Panc1 (cell line): ENCODE measurements around the gene AFG3L2. TPM values are rescaled to one million over a fixed set of nuclear protein-coding genes. Genes with fewer than 3 reads are reported as not detected.

Source experiments
- ATAC-seq: fragments of 200-7000 bp; cut with Tn5 transposase; 2 replicates; pipeline ENCODE4 v1.9.1; 2020; ENCODE audit warnings: mild to moderate bottlenecking, moderate library complexity
- BruUV-seq: library from RNA; stranded (reverse); fragments of 400-500 nt; replicated peaks from 2 replicates; lab custom pipeline; 2021; lab: Mats Ljungman, UMichigan
- CTCF ChIA-PET: fragments of 300-600 bp; sonication (Branson Sonifier 250); formaldehyde crosslinking; loops from one replicate; lab custom pipeline; 2022; ENCODE audit warnings: antibody characterized with exemption; lab: Charles Lee
- POLR2A ChIA-PET: fragments of 300-600 bp; sonication (Branson Sonifier 250); formaldehyde crosslinking; loops from one replicate; lab custom pipeline; 2022; ENCODE audit warnings: antibody characterized with exemption; lab: Charles Lee
- DNase-seq: peaks from one replicate; pipeline ENCODE4 v3.0.0-alpha.2; 2010; ENCODE audit warnings: low read depth, low spot score
- H3K27ac ChIP-seq: 2 replicates; pipeline ENCODE4 v1.5.1; 2011; ENCODE audit warnings: mild to moderate bottlenecking, low read length, inconsistent platforms
- H3K27me3 ChIP-seq: fragments of 200-500 bp; sonication (Bioruptor generic); 2 replicates; pipeline ENCODE4 v1.6.0; 2014; ENCODE audit warnings: low read length, inconsistent platforms; ENCODE audit not compliant: control insufficient read depth, insufficient read depth
- H3K36me3 ChIP-seq: fragments of 200-500 bp; sonication (Bioruptor generic); 2 replicates; pipeline ENCODE4 v1.5.1; 2014; ENCODE audit warnings: inconsistent platforms, mild to moderate bottlenecking, low read length, moderate library complexity; ENCODE audit not compliant: control insufficient read depth, insufficient read depth
- H3K4me1 ChIP-seq: 2 replicates; pipeline ENCODE4 v1.5.1; 2011; ENCODE audit warnings: inconsistent platforms, mild to moderate bottlenecking, low read length, moderate library complexity; ENCODE audit not compliant: control insufficient read depth, insufficient read depth
- H3K4me3 ChIP-seq, 2 experiments: 2 replicates each; pipeline ENCODE4 v1.5.1; 2011 to 2012; ENCODE audit warnings: low read depth in 2 of 2, low read length in 2 of 2, mild to moderate bottlenecking in 2 of 2, inconsistent platforms in 1 of 2, moderate library complexity in 1 of 2
- H3K9me3 ChIP-seq: fragments of 200-500 bp; sonication (Bioruptor generic); 2 replicates; pipeline ENCODE4 v1.5.1; 2014; ENCODE audit warnings: low read depth, mild to moderate bottlenecking, inconsistent platforms, low read length, moderate library complexity; ENCODE audit not compliant: control insufficient read depth, insufficient read depth
- POLR2AphosphoS5 ChIP-seq: IDR thresholded peaks from 2 replicates; pipeline ENCODE4 v1.6.1; 2012; ENCODE audit warnings: mild to moderate bottlenecking, low read depth, low read length, moderate library complexity
- SIN3A ChIP-seq: IDR thresholded peaks from 2 replicates; pipeline ENCODE4 v1.6.1; 2012; ENCODE audit warnings: low read depth, mild to moderate bottlenecking, low read length, moderate library complexity, borderline replicate concordance; ENCODE audit not compliant: insufficient read depth
- TCF7L2 ChIP-seq: IDR thresholded peaks from 2 replicates; pipeline ENCODE4 v1.6.1; 2011; ENCODE audit warnings: mild to moderate bottlenecking, low read depth, low read length, inconsistent platforms
- in situ Hi-C: cut with HindIII; loops from 2 replicates; pipeline ENCODE4 v1.10.0; 2016; ENCODE audit warnings: low sequenced_read_pairs, low pct_unique_long_range_greater_than_20kb
- intact Hi-C: fragments of 100-400 bp; cut with micrococcal nuclease; formaldehyde crosslinking; loops from one replicate; pipeline ENCODE4 v1.10.0; 2022; ENCODE audit not compliant: unreplicated experiment
- total RNA-seq: library from RNA; stranded (reverse); gene quantifications from one replicate; pipeline ENCODE4 v1.2.1, GENCODE V29; 2021; ENCODE audit not compliant: unreplicated experiment
- TF ChIP-seq, protein P1 (sequence below): fragments of 450-650 bp; IDR thresholded peaks from 2 replicates; pipeline ENCODE4 v1.5.1; 2017; ENCODE audit warnings: mild to moderate bottlenecking
- TF ChIP-seq, protein P2 (sequence below), 2 experiments: IDR thresholded peaks; 2 replicates each; pipeline ENCODE4 v1.6.1; 2011 to 2012; ENCODE audit warnings: low read depth in 2 of 2, control low read depth in 1 of 2, low read length in 1 of 2, mild to moderate bottlenecking in 1 of 2, moderate library complexity in 1 of 2; ENCODE audit not compliant: insufficient read depth in 1 of 2

AFG3L2 gene
- total RNA-seq, 1 experiment from 2014 or later, result 58.0 TPM

DNA sequence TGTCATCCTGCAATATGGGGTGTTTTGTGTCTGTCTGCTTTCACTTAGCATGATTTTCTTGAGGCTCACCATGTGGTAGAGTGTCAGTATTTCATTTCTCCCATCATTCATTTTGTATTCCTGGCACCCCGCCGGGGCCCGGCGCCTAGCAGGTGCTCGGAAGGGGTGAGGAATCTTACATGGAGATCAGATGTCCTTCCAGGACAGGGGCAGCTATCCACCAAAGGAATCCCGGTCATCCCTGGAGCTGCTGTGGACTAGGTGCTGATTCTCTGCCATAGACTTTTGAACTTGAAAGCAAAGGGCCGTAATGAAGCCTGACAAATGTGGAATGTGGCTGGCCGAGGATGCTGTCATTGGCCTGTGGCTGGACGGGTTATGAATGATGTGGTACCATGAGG, 33.1 kb upstream of the AFG3L2 start:
- peaks cover 7% of the 10 kb centered on the region; the same call in 1 of the 2 replicates for H3K4me1 ChIP-seq
- DNase-seq (no peak), ATAC-seq (no peak)
- BruUV-seq, result no TSS peak
- H3K36me3 ChIP-seq, result no peaks in the 10 kb centered on the region
- TF ChIP-seq POLR2AphosphoS5 (no peak), SIN3A (no peak), TCF7L2 (no peak)
- TF ChIP-seq, protein P1, sequence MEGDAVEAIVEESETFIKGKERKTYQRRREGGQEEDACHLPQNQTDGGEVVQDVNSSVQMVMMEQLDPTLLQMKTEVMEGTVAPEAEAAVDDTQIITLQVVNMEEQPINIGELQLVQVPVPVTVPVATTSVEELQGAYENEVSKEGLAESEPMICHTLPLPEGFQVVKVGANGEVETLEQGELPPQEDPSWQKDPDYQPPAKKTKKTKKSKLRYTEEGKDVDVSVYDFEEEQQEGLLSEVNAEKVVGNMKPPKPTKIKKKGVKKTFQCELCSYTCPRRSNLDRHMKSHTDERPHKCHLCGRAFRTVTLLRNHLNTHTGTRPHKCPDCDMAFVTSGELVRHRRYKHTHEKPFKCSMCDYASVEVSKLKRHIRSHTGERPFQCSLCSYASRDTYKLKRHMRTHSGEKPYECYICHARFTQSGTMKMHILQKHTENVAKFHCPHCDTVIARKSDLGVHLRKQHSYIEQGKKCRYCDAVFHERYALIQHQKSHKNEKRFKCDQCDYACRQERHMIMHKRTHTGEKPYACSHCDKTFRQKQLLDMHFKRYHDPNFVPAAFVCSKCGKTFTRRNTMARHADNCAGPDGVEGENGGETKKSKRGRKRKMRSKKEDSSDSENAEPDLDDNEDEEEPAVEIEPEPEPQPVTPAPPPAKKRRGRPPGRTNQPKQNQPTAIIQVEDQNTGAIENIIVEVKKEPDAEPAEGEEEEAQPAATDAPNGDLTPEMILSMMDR, result no peak
- TF ChIP-seq, protein P2, sequence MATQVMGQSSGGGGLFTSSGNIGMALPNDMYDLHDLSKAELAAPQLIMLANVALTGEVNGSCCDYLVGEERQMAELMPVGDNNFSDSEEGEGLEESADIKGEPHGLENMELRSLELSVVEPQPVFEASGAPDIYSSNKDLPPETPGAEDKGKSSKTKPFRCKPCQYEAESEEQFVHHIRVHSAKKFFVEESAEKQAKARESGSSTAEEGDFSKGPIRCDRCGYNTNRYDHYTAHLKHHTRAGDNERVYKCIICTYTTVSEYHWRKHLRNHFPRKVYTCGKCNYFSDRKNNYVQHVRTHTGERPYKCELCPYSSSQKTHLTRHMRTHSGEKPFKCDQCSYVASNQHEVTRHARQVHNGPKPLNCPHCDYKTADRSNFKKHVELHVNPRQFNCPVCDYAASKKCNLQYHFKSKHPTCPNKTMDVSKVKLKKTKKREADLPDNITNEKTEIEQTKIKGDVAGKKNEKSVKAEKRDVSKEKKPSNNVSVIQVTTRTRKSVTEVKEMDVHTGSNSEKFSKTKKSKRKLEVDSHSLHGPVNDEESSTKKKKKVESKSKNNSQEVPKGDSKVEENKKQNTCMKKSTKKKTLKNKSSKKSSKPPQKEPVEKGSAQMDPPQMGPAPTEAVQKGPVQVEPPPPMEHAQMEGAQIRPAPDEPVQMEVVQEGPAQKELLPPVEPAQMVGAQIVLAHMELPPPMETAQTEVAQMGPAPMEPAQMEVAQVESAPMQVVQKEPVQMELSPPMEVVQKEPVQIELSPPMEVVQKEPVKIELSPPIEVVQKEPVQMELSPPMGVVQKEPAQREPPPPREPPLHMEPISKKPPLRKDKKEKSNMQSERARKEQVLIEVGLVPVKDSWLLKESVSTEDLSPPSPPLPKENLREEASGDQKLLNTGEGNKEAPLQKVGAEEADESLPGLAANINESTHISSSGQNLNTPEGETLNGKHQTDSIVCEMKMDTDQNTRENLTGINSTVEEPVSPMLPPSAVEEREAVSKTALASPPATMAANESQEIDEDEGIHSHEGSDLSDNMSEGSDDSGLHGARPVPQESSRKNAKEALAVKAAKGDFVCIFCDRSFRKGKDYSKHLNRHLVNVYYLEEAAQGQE (IDR thresholded peaks at IDR 0.05; ENCODE audit: insufficient read depth in 1 of 2, low read depth in 2 of 2, low read length in 1 of 2), result no peak
- ChIA-PET POLR2A (no interaction called here), CTCF (no interaction called here)
- no peaks in the 10 kb centered on the region for H3K9me3 ChIP-seq
- in situ Hi-C loops, result no loop called here
- intact Hi-C loops, result no loop called here
- H3K4me3 ChIP-seq, result no peak overlapping the region
- 0 out of 2 replicates have a peak, but pooled peaks cover 3% of the 10 kb centered on the region for H3K27me3 ChIP-seq
- no peak overlapping the region for H3K27ac ChIP-seq

DNA sequence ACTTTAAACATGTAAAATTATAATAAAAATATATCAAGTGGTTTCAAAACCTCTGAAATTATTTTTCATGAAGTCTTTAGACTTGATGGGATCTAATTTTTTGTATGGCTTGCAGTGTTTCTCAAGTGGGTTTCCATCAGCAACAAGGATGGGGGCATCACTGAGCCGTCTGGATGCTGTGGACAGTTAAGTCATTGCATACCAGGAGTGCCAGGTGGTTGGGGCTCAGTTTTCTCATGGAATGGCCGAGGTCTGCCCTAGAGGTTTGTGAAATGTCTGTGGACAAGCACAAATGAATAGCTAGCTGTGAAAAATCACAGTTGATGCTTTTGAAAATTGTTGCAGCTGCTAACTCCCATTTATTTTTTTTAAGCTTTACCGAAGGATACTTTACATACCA, 32.4 kb upstream of the AFG3L2 start:
- DNase-seq (no peak), ATAC-seq (no peak)
- Histone ChIP-seq H3K4me3 (no peak overlapping the region), H3K27ac (no peak overlapping the region), H3K27me3 (0 out of 2 replicates have a peak, but pooled peaks cover 3% of the 10 kb centered on the region), H3K36me3 (no peaks in the 10 kb centered on the region), H3K4me1 (peaks cover 7% of the 10 kb centered on the region; the same call in 1 of the 2 replicates), H3K9me3 (no peaks in the 10 kb centered on the region)
- intact Hi-C loops (no loop called here), in situ Hi-C loops (no loop called here)
- BruUV-seq, result no TSS peak
- ChIA-PET POLR2A (no interaction called here), CTCF (no interaction called here)
- TF ChIP-seq, protein P1, result no peak
- TF ChIP-seq POLR2AphosphoS5 (no peak), SIN3A (no peak), TCF7L2 (no peak)
